Small intestine (tissue), 7 donors: ENCODE measurements around the gene ARAP1. TPM values are rescaled to one million over a fixed set of nuclear protein-coding genes. Genes with fewer than 3 reads are reported as not detected.
A peak's percentile ranks its signal among the peaks of the same experiment; 100 is the strongest.

Experiments used
- DNase-seq, 2 donors: peaks; one replicate each; pipeline versions ENCODE4 v3.0.0 to v3.0.0-alpha.2; 2013
- FAIRE-seq: peaks from 2 replicates; lab custom pipeline; 2012; peaks lifted over from hg19 to GRCh38; lab: Jason Lieb, UNC
- H3K27ac ChIP-seq, 3 donors: one replicate each; pipeline ENCODE4 v1.5.1; 2013; ENCODE audit warnings: low read length in 2 of 3, mild to moderate bottlenecking in 2 of 3, control low read depth in 1 of 3, inconsistent platforms in 1 of 3, low read depth in 1 of 3, moderate library complexity in 1 of 3
- H3K27me3 ChIP-seq, 3 donors: one replicate each; pipeline ENCODE4 v1.6.1; 2013; ENCODE audit warnings: low read length in 3 of 3, inconsistent platforms in 1 of 3; ENCODE audit not compliant: control insufficient read depth in 3 of 3, insufficient read depth in 3 of 3
- H3K36me3 ChIP-seq, 3 donors: one replicate each; pipeline ENCODE4 v1.6.1; 2013; ENCODE audit warnings: low read length in 3 of 3, inconsistent platforms in 1 of 3, low read depth in 1 of 3, mild to moderate bottlenecking in 1 of 3, moderate library complexity in 1 of 3; ENCODE audit not compliant: control insufficient read depth in 3 of 3, insufficient read depth in 2 of 3
- H3K4me1 ChIP-seq, 3 donors: one replicate each; pipeline ENCODE4 v1.6.1; 2013; ENCODE audit warnings: low read length in 2 of 3, inconsistent platforms in 1 of 3, low read depth in 1 of 3, mild to moderate bottlenecking in 1 of 3, moderate library complexity in 1 of 3; ENCODE audit not compliant: control insufficient read depth in 3 of 3, insufficient read depth in 2 of 3
- H3K4me3 ChIP-seq, 3 donors: one replicate each; pipeline ENCODE4 v1.5.1; 2013; ENCODE audit warnings: low read length in 3 of 3, control low read depth in 1 of 3, inconsistent platforms in 1 of 3, low read depth in 1 of 3, mild to moderate bottlenecking in 1 of 3, moderate library complexity in 1 of 3
- H3K9me3 ChIP-seq, 2 donors: one replicate each; pipeline ENCODE4 v1.6.1; 2013; ENCODE audit warnings: low read depth in 1 of 2, low read length in 1 of 2; ENCODE audit not compliant: control insufficient read depth in 2 of 2, insufficient read depth in 1 of 2
- WGBS, 3 donors: extraction: QIAGEN DNeasy Blood & Tissue Kit; methylation state at CpG; one replicate each; pipeline ENCODE4 v1.1.7; 2013; 5-methylcytosine and 5-hydroxymethylcytosine counted together
- polyA plus RNA-seq, 4 donors: library from polyadenylated mRNA; stranded (reverse) in 3 of 4; unstranded in 1 of 4; fragments of 200-250 nt in 3 of 4; fragments of 120-200 nt in 1 of 4; gene quantifications; one replicate each; pipeline versions ENCODE4 v1.2.1 to v1.2.3, GENCODE V29; 2013
- donor health status: healthy with polysubstance abuse.
- donor health status: control.
- donor health status: control.
- donor health status: Bipolar disorder and iron deficiency.
- donor health status: healthy.

ARAP1 gene
- polyA plus RNA-seq, 4 donors, result 42.2 to 70.9 (median 53.2) TPM

DNA sequence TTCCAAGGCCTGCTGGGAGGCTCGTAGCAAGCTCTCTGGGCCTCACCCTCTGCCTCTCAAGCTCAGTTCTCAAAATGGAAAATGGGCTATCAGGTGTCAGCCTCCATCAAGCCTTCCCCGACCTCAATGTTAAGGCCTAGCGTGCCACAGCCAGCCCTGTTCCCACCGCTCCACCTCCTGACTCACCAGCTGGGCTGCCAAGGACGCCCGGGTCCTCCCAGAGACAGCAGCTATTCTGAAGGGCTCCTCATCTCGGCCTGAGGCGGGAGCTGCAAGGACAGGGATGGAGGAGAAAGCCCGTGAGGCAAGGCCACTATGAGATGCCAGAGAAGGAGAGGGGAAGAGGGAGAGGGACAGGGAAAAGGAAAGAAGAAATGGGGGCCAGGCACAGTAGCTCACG lies 19.9 kb downstream of the ARAP1 start:
- H3K4me1 ChIP-seq, result peaks cover 0 to 7% (median 0%) of the 10 kb centered on the region in 3 donors
- H3K4me3 ChIP-seq, result no peak overlapping the region
- FAIRE-seq, result no peak
- H3K9me3 ChIP-seq, result peaks cover 0 to 9% of the 10 kb centered on the region in 2 donors
- DNase-seq, result no peak
- H3K27me3 ChIP-seq, result no peaks in the 10 kb centered on the region
- H3K36me3 ChIP-seq, result peaks cover 0 to 41% (median 0%) of the 10 kb centered on the region in 3 donors
- 85 to 92% (median 91%) methylated on average over 10 of the region's 10 CpGs for WGBS, 3 donors
- H3K27ac ChIP-seq, result peak overlapping the region in 1 of 3 donors; percentile 0

- 76 to 83% (median 82%) methylated on average over 2 of the region's 2 CpGs for WGBS, 3 donors
- H3K36me3 ChIP-seq, result peaks cover 0 to 40% (median 0%) of the 10 kb centered on the region in 3 donors
- no peaks in the 10 kb centered on the region for H3K27me3 ChIP-seq
- peaks cover 0 to 5% (median 0%) of the 10 kb centered on the region in 3 donors for H3K4me1 ChIP-seq
- no peak for FAIRE-seq
- H3K4me3 ChIP-seq, result no peak overlapping the region
- peaks cover 0 to 9% of the 10 kb centered on the region in 2 donors for H3K9me3 ChIP-seq
- peak overlapping the region in 1 of 3 donors; percentile 36 for H3K27ac ChIP-seq
- DNase-seq, result peak in 1 of 2 donors; percentile 58
Measured at GRCh38 chr11:72730737-72731136, 21.5 kb downstream of the ARAP1 start.

DNA sequence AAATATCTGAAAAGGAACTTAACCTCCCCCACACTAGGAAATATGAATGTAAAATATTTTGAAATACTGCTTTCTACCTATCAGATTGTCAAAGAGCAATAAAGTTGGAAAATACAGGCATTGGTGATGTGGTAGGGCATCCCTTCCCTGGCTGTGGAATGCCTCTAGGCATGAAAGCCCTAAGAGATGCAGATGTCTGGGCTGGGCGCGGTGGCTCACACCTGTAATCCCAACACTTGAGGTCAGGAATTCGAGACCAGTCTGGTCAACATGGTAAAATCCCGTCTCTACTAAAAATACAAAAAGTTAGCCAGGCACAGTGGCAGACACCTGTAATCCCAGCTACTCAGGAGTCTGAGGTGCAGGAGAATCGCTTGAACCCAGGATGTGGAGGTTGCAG lies 22.0 kb downstream of the ARAP1 start:
- FAIRE-seq (no peak), DNase-seq (no peak)
- peaks cover 0 to 9% of the 10 kb centered on the region in 2 donors for H3K9me3 ChIP-seq
- H3K36me3 ChIP-seq, result peaks cover 0 to 45% (median 0%) of the 10 kb centered on the region in 3 donors
- H3K27ac ChIP-seq, result no peak overlapping the region
- peaks cover 0 to 5% (median 0%) of the 10 kb centered on the region in 3 donors for H3K4me1 ChIP-seq
- WGBS, 3 donors, result 81 to 93% (median 90%) methylated on average over 5 of the region's 5 CpGs
- no peak overlapping the region for H3K4me3 ChIP-seq
- H3K27me3 ChIP-seq, result no peaks in the 10 kb centered on the region

GRCh38 chr11:72727521-72727920 lies 24.7 kb downstream of the ARAP1 start:
- H3K9me3 ChIP-seq, result peaks cover 0 to 9% of the 10 kb centered on the region in 2 donors
- DNase-seq (no peak), FAIRE-seq (no peak)
- no peaks in the 10 kb centered on the region for H3K27me3 ChIP-seq
- H3K4me1 ChIP-seq, result peaks cover 0 to 9% (median 0%) of the 10 kb centered on the region in 3 donors
- peaks cover 0 to 53% (median 0%) of the 10 kb centered on the region in 3 donors for H3K36me3 ChIP-seq
- no peak overlapping the region for H3K27ac ChIP-seq
- no peak overlapping the region for H3K4me3 ChIP-seq
- WGBS, 3 donors, result 66 to 85% (median 68%) methylated on average over 4 of the region's 4 CpGs

- Histone ChIP-seq H3K36me3 (peaks cover 0 to 49% (median 0%) of the 10 kb centered on the region in 3 donors), H3K4me1 (peaks cover 0 to 17% (median 0%) of the 10 kb centered on the region in 3 donors), H3K27me3 (no peaks in the 10 kb centered on the region), H3K4me3 (no peak overlapping the region), H3K9me3 (peaks cover 0 to 8% of the 10 kb centered on the region in 2 donors), H3K27ac (no peak overlapping the region)
- WGBS, 3 donors, result 91 to 93% (median 93%) methylated on average over 36 to 40 of the region's 40 CpGs
- FAIRE-seq, result no peak
- DNase-seq, result no peak
Measured at GRCh38 chr11:72726266-72727220, 25.7 kb downstream of the ARAP1 start.

GRCh38 chr11:72725724-72726028 lies 26.5 kb downstream of the ARAP1 start:
- no peaks in the 10 kb centered on the region for H3K27me3 ChIP-seq
- DNase-seq (no peak), FAIRE-seq (no peak)
- no peaks in the 10 kb centered on the region for H3K9me3 ChIP-seq
- peak overlapping the region in 1 of 3 donors; percentile 44 for H3K27ac ChIP-seq
- 86 to 89% (median 89%) methylated on average over 4 of the region's 4 CpGs for WGBS, 3 donors
- H3K4me3 ChIP-seq, result no peak overlapping the region
- peaks cover 0 to 26% (median 5%) of the 10 kb centered on the region in 3 donors for H3K4me1 ChIP-seq
- H3K36me3 ChIP-seq, result peaks cover 0 to 51% (median 0%) of the 10 kb centered on the region in 3 donors

- no peaks in the 10 kb centered on the region for H3K9me3 ChIP-seq
- DNase-seq (peak; percentile 78 to 87), FAIRE-seq (no peak)
- no peak overlapping the region for H3K4me3 ChIP-seq
- H3K27ac ChIP-seq, result peak overlapping the region in 1 of 3 donors; percentile 44
- H3K4me1 ChIP-seq, result peaks cover 5 to 32% (median 11%) of the 10 kb centered on the region in 3 donors
- no peaks in the 10 kb centered on the region for H3K27me3 ChIP-seq
- WGBS, 3 donors, result 49 to 54% (median 53%) methylated on average over 9 of the region's 9 CpGs
- H3K36me3 ChIP-seq, result peaks cover 0 to 54% (median 0%) of the 10 kb centered on the region in 3 donors
Measured at GRCh38 chr11:72724851-72725723, 27.1 kb downstream of the ARAP1 start.

DNA sequence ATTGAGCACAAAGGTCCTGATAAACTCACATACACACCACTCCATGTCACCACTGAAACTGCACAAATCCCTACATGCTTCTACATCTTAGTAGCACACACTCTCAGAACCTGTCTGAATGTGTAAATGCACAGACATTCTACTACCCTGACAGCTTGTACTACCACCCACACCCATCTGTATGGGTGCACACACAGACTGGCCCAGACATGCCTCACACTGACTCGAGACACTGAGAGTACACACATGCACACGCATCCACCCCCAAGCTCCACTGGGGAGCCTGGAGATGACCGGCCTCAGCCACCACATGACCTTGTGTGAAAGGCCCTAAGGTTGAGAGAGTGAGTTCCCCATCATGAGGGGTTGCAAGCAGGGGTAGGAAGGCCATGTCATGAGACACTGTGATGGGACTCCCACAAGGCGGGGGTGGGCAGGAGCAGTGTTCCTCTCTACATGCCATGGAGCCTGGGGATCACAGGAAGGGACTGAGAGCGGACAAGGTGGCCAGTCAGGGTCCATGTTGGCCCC lies 28.1 kb downstream of the ARAP1 start:
- DNase-seq (no peak), FAIRE-seq (no peak)
- H3K4me3 ChIP-seq, result no peak overlapping the region
- no peaks in the 10 kb centered on the region for H3K27me3 ChIP-seq
- peaks cover 0 to 64% (median 0%) of the 10 kb centered on the region in 3 donors for H3K36me3 ChIP-seq
- no peak overlapping the region for H3K27ac ChIP-seq
- WGBS, 3 donors, result 84 to 93% (median 87%) methylated on average over 5 of the region's 5 CpGs
- H3K4me1 ChIP-seq, result peaks cover 13 to 41% (median 18%) of the 10 kb centered on the region in 3 donors
- H3K9me3 ChIP-seq, result no peaks in the 10 kb centered on the region
